NCI-H748 (cell line): ENCODE measurements around the gene TIAM2.

Source experiments
- DNase-seq: peaks from one replicate; lab custom pipeline; 2025; ENCODE audit not compliant: unreplicated experiment; lab: John Stamatoyannopoulos, UW

The TIAM2 gene

GRCh38 chr6:155250701-155251381 is 255.7 kb downstream of the TIAM2 start:
- DNase-seq = no peak

- DNase-seq = no peak
Observed at GRCh38 chr6:155252581-155252980, 257.5 kb downstream of the TIAM2 start.

- no peak for DNase-seq
Observed at GRCh38 chr6:155253337-155253736, 258.2 kb downstream of the TIAM2 start.

- no peak for DNase-seq
Observed at GRCh38 chr6:155254139-155254538, 259.0 kb downstream of the TIAM2 start.

GRCh38 chr6:155256122-155256795 is 261.1 kb downstream of the TIAM2 start:
- DNase-seq = no peak

GRCh38 chr6:155257796-155258195 is 262.7 kb downstream of the TIAM2 start:
- DNase-seq = no peak

- no peak for DNase-seq
Observed at GRCh38 chr6:155259204-155259603, 264.1 kb downstream of the TIAM2 start.

GRCh38 chr6:155259897-155260296 is 264.8 kb downstream of the TIAM2 start:
- DNase-seq = no peak

GRCh38 chr6:155260686-155261085 is 265.6 kb downstream of the TIAM2 start:
- no peak for DNase-seq

- no peak for DNase-seq
Observed at GRCh38 chr6:155261111-155261900, 266.2 kb downstream of the TIAM2 start.

- DNase-seq = no peak
Observed at GRCh38 chr6:155262655-155263054, 267.5 kb downstream of the TIAM2 start.

- no peak for DNase-seq
Observed at GRCh38 chr6:155263373-155264063, 268.4 kb downstream of the TIAM2 start, which contains the start of gene CLDN20. Gene CLDN20, plus strand, starts transcription at chr6:155264013. Its CDS starts 11,707 bp downstream, at chr6:155275720.

- no peak for DNase-seq
Observed at GRCh38 chr6:155264693-155265320, 269.7 kb downstream of the TIAM2 start.

GRCh38 chr6:155265843-155266535 is 270.9 kb downstream of the TIAM2 start:
- DNase-seq = no peak

GRCh38 chr6:155267411-155267810 is 272.3 kb downstream of the TIAM2 start:
- peak; percentile 67 for DNase-seq

GRCh38 chr6:155268088-155268867 is 273.2 kb downstream of the TIAM2 start:
- DNase-seq = peak; percentile 45

GRCh38 chr6:155269765-155270164 is 274.6 kb downstream of the TIAM2 start:
- DNase-seq = no peak

- peak; percentile 66 for DNase-seq
Observed at GRCh38 chr6:155270561-155271091, 275.5 kb downstream of the TIAM2 start.

- DNase-seq = no peak
Observed at GRCh38 chr6:155271145-155271544, 276.0 kb downstream of the TIAM2 start.
